ENCODE measurements around the gene CCT7. TPM values are rescaled to one million over a fixed set of nuclear protein-coding genes. Genes with fewer than 3 reads are reported as not detected.

The CCT7 gene
- total RNA-seq, 1 donor from 2014 or later: 256 TPM

- TF ChIP-seq CTCF (IDR thresholded peaks at IDR 0.05; ENCODE audit: unreplicated experiment): no peak
- H3K4me1 Mint-ChIP-seq (ENCODE audit: low read depth): no peaks in the 10 kb centered on the region
- H3K9me3 Mint-ChIP-seq (ENCODE audit: low read depth): no peaks in the 10 kb centered on the region
- DNase-seq (ENCODE audit: low spot score, unreplicated experiment): no peak
- no peak overlapping the region for H3K4me3 Mint-ChIP-seq (ENCODE audit: low read depth)
- H3K27me3 Mint-ChIP-seq: no peaks in the 10 kb centered on the region
- no peak overlapping the region for H3K27ac Mint-ChIP-seq
- H3K36me3 Mint-ChIP-seq (ENCODE audit: insufficient read depth): peaks cover 19% of the 10 kb centered on the region
Observed at GRCh38 chr2:73243884-73244570, 9.9 kb downstream of the CCT7 start.

- Mint-ChIP-seq H3K4me3 (ENCODE audit: low read depth) (no peak overlapping the region), H3K9me3 (ENCODE audit: low read depth) (no peaks in the 10 kb centered on the region), H3K27me3 (no peaks in the 10 kb centered on the region), H3K36me3 (ENCODE audit: insufficient read depth) (peaks cover 21% of the 10 kb centered on the region), H3K27ac (no peak overlapping the region), H3K4me1 (ENCODE audit: low read depth) (no peaks in the 10 kb centered on the region)
- DNase-seq (ENCODE audit: low spot score, unreplicated experiment): no peak
- TF ChIP-seq CTCF (IDR thresholded peaks at IDR 0.05; ENCODE audit: unreplicated experiment): no peak
Observed at GRCh38 chr2:73244580-73244979, 10.5 kb downstream of the CCT7 start.

- Mint-ChIP-seq H3K27me3 (no peaks in the 10 kb centered on the region), H3K4me1 (ENCODE audit: low read depth) (no peaks in the 10 kb centered on the region), H3K4me3 (ENCODE audit: low read depth) (no peak overlapping the region), H3K27ac (no peak overlapping the region), H3K9me3 (ENCODE audit: low read depth) (no peaks in the 10 kb centered on the region), H3K36me3 (ENCODE audit: insufficient read depth) (peaks cover 24% of the 10 kb centered on the region)
- no peak for DNase-seq (ENCODE audit: low spot score, unreplicated experiment)
- TF ChIP-seq CTCF (IDR thresholded peaks at IDR 0.05; ENCODE audit: unreplicated experiment): no peak
Observed at GRCh38 chr2:73246850-73247249, 12.7 kb downstream of the CCT7 start.

- no peak for DNase-seq (ENCODE audit: low spot score, unreplicated experiment)
- H3K27ac Mint-ChIP-seq: no peak overlapping the region
- H3K9me3 Mint-ChIP-seq (ENCODE audit: low read depth): no peaks in the 10 kb centered on the region
- no peaks in the 10 kb centered on the region for H3K27me3 Mint-ChIP-seq
- no peak for TF ChIP-seq CTCF (IDR thresholded peaks at IDR 0.05; ENCODE audit: unreplicated experiment)
- peaks cover 23% of the 10 kb centered on the region for H3K36me3 Mint-ChIP-seq (ENCODE audit: insufficient read depth)
- no peak overlapping the region for H3K4me3 Mint-ChIP-seq (ENCODE audit: low read depth)
- no peaks in the 10 kb centered on the region for H3K4me1 Mint-ChIP-seq (ENCODE audit: low read depth)
Observed at GRCh38 chr2:73249636-73250035, 15.5 kb downstream of the CCT7 start.

GRCh38 chr2:73250872-73251846 lies 17.1 kb downstream of the CCT7 start:
- no peaks in the 10 kb centered on the region for H3K9me3 Mint-ChIP-seq (ENCODE audit: low read depth)
- DNase-seq (ENCODE audit: low spot score, unreplicated experiment): no peak
- H3K27me3 Mint-ChIP-seq: no peaks in the 10 kb centered on the region
- TF ChIP-seq CTCF (IDR thresholded peaks at IDR 0.05; ENCODE audit: unreplicated experiment): no peak
- H3K4me1 Mint-ChIP-seq (ENCODE audit: low read depth): no peaks in the 10 kb centered on the region
- H3K4me3 Mint-ChIP-seq (ENCODE audit: low read depth): no peak overlapping the region
- peaks cover 18% of the 10 kb centered on the region for H3K36me3 Mint-ChIP-seq (ENCODE audit: insufficient read depth)
- no peak overlapping the region for H3K27ac Mint-ChIP-seq
